C4-2B (cell line): Measurements from ENCODE around the gene CDK12.

Source experiments
- CTCF ChIP-seq: fragments of 450-650 bp; conservative IDR thresholded peaks from 2 replicates; pipeline ENCODE4 v1.5.1; 2017; ENCODE audit warnings: mild to moderate bottlenecking
- ZFX ChIP-seq: fragments of 450-650 bp; IDR thresholded peaks from 2 replicates; pipeline ENCODE4 v1.6.1; 2017

DNA sequence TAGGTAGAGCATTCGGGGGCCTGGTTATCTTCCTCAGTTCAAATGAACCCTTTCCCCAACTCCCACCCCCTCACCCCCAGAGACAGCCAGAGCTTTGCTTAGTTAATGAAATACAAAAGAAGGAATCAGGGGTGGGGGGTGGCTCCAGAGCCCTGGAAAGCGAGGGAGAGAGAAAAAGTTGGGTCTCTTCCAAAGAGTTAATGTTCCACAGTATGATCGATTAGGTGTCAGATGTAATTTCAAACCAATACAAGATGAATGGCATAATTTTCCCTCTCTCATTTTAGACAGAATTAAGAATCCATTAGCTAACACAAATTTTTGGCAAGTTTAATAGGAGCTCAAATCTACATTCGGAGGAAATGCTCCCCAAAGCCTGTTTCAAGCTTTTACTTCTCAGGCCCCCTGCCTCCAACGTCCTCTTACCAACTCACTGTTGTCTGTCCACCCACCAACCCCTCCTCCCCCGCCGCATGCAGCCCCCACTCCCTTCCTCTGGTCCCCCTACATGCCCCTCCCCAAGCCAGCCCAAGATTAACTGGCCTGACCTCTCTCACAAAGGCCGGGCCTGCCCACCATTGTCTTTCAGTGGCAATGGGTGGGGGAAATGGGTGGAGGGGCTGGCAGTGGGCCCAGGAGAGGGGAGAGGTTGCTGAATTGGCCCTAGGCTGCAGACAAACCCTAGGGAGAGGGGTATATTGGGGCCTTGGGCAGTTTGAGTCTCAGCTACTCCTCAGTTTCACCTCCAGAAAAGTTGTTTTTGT, 118.2 kb downstream of the CDK12 start:
- TF ChIP-seq CTCF (no peak), ZFX (no peak)
